K562 (cell line): ENCODE data around the gene FAM43B. TPM values are rescaled to one million over a fixed set of nuclear protein-coding genes. Genes with fewer than 3 reads are reported as not detected.

Source experiments
- ATAC-seq: fragments of 200-7000 bp; cut with Tn5 transposase; 3 replicates; pipeline ENCODE4 v1.9.1; 2020; ENCODE audit warnings: moderate library complexity
- BruUV-seq: library from RNA; stranded (reverse); fragments of 400-500 nt; replicated peaks from 2 replicates; lab custom pipeline; 2021; lab: Mats Ljungman, UMichigan
- CTCF ChIA-PET: fragments of 300-600 bp; formaldehyde crosslinking; extraction: SDS; loops from one replicate; lab custom pipeline; 2021; ENCODE audit warnings: low intra/inter-chr PET ratio; lab: Yijun Ruan, JAX
- POLR2A ChIA-PET: fragments of 300-600, 350-650 bp; sonication (Branson Sonifier 250); formaldehyde crosslinking; extraction: SDS; loops from one replicate; lab custom pipeline; 2021; ENCODE audit warnings: antibody characterized with exemption, inconsistent platforms; lab: Yijun Ruan, JAX
- DNase-seq, 4 experiments: peaks; one replicate each; pipeline versions ENCODE4 v3.0.0 to v3.0.0-alpha.2; 2011 to 2018; ENCODE audit warnings: low spot score in 3 of 4, mixed read lengths in 3 of 4; ENCODE audit errors: extremely low read depth in 1 of 4
- FAIRE-seq: peaks from 2 replicates; lab custom pipeline; 2011; peaks lifted over from hg19 to GRCh38; lab: Jason Lieb, UNC
- H2AFZ ChIP-seq: 2 replicates; pipeline ENCODE4 v1.6.0; 2011; ENCODE audit warnings: low read depth, low read length, control low read depth, inconsistent platforms
- H3K27ac ChIP-seq: fragments of 200-600 bp; 3 replicates; pipeline ENCODE4 v1.8.0; 2011; ENCODE audit warnings: low read depth, mild to moderate bottlenecking, control low read depth, inconsistent platforms, low read length, moderate library complexity, mixed read lengths; ENCODE audit errors: extremely low read depth
- H3K27me3 ChIP-seq, 2 experiments: fragments of 300-600 bp in 1 of 2; 2 replicates in 1 of 2; 3 replicates in 1 of 2; pipeline versions ENCODE4 v1.6.0 to v1.8.0; 2011; ENCODE audit warnings: inconsistent platforms in 2 of 2, low read length in 2 of 2, mild to moderate bottlenecking in 1 of 2, mixed read lengths in 1 of 2, moderate library complexity in 1 of 2; ENCODE audit not compliant: control insufficient read depth in 2 of 2, insufficient read depth in 2 of 2
- H3K36me3 ChIP-seq: fragments of 300-600 bp; 3 replicates; pipeline ENCODE4 v1.8.0; 2011; ENCODE audit warnings: mild to moderate bottlenecking, low read length, inconsistent platforms; ENCODE audit not compliant: control insufficient read depth, insufficient read depth
- H3K4me1 ChIP-seq, 2 experiments: fragments of 200-600 bp in 1 of 2; replicated peaks in 1 of 2; 2 replicates in 1 of 2; 3 replicates in 1 of 2; pipeline versions ENCODE4 v1.5.1 to v1.8.0; 2011; ENCODE audit warnings: inconsistent platforms in 2 of 2, low read length in 2 of 2, mild to moderate bottlenecking in 1 of 2, mixed read lengths in 1 of 2, moderate library complexity in 1 of 2; ENCODE audit not compliant: control insufficient read depth in 2 of 2, insufficient read depth in 2 of 2
- H3K4me2 ChIP-seq: 2 replicates; pipeline ENCODE4 v1.6.1; 2011; ENCODE audit warnings: low read length, control low read depth, inconsistent platforms, mixed read lengths; ENCODE audit not compliant: insufficient read depth
- H3K4me3 ChIP-seq: fragments of 200-600 bp; sonication (generic), shearing (Covaris generic); 2 replicates; pipeline ENCODE4 v1.5.1; 2016; ENCODE audit warnings: control low read depth, inconsistent platforms
- H3K79me2 ChIP-seq: fragments of 200-600 bp; 3 replicates; pipeline ENCODE4 v1.8.0; 2011; ENCODE audit warnings: low read length, inconsistent platforms; ENCODE audit not compliant: control insufficient read depth, insufficient read depth
- H3K9ac ChIP-seq, 2 experiments: 2 replicates each; pipeline versions ENCODE4 v1.6.0 to v1.6.1; 2011; ENCODE audit warnings: low read depth in 2 of 2, low read length in 2 of 2, control low read depth in 1 of 2, inconsistent platforms in 1 of 2, mild to moderate bottlenecking in 1 of 2, mixed read lengths in 1 of 2; ENCODE audit not compliant: insufficient read depth in 1 of 2
- H3K9me1 ChIP-seq: one replicate; pipeline ENCODE4 v1.6.0; 2011; ENCODE audit warnings: inconsistent platforms, mild to moderate bottlenecking, low read length, moderate library complexity; ENCODE audit not compliant: control insufficient read depth, insufficient read depth
- H3K9me3 ChIP-seq: replicated peaks from 2 replicates; pipeline ENCODE4 v1.5.1; 2011; ENCODE audit warnings: low read depth, low read length, inconsistent platforms; ENCODE audit not compliant: control insufficient read depth, insufficient read depth
- H4K20me1 ChIP-seq: replicated peaks from 2 replicates; pipeline ENCODE4 v1.6.1; 2011; ENCODE audit warnings: low read length, inconsistent platforms, mixed read lengths; ENCODE audit not compliant: control insufficient read depth, insufficient read depth
- CHD4 ChIP-seq: fragments of 200-600 bp; sonication (generic); IDR thresholded peaks from 3 replicates; pipeline ENCODE4 v1.6.1; 2012; ENCODE audit warnings: low read depth, mild to moderate bottlenecking, mixed read lengths, low read length, inconsistent platforms; ENCODE audit not compliant: insufficient read depth, insufficient replicate concordance, poor library complexity, severe bottlenecking
- HDAC1 ChIP-seq, 2 experiments: fragments of 450-650 bp; IDR thresholded peaks; 2 replicates each; pipeline ENCODE4 v1.6.1; 2016 to 2017; ENCODE audit warnings: inconsistent platforms in 1 of 2, mild to moderate bottlenecking in 1 of 2, moderate library complexity in 1 of 2
- HDGF ChIP-seq: fragments of 450-650 bp; IDR thresholded peaks from 2 replicates; pipeline ENCODE4 v1.6.1; 2016
- KAT8 ChIP-seq: fragments of 450-650 bp; IDR thresholded peaks from 2 replicates; pipeline ENCODE4 v1.6.1; 2016; ENCODE audit warnings: low read depth, mild to moderate bottlenecking
- L3MBTL2 ChIP-seq: fragments of 450-650 bp; IDR thresholded peaks from 2 replicates; pipeline ENCODE4 v1.6.1; 2016; ENCODE audit warnings: mild to moderate bottlenecking, moderate library complexity
- MTF1 ChIP-seq: fragments of 250-450 bp; sonication (Bioruptor Pico); IDR thresholded peaks from 2 replicates; pipeline ENCODE4 v1.9.0; 2021; ENCODE audit warnings: moderate library complexity, mild to moderate bottlenecking, inconsistent platforms, borderline replicate concordance
- NCOA6 ChIP-seq: fragments of 450-650 bp; IDR thresholded peaks from 2 replicates; pipeline ENCODE4 v1.6.1; 2017; ENCODE audit warnings: mild to moderate bottlenecking
- TFAM ChIP-seq: fragments of 250-450 bp; sonication (Bioruptor Pico); conservative IDR thresholded peaks from 2 replicates; pipeline ENCODE4 v1.5.0; 2021; ENCODE audit warnings: mild to moderate bottlenecking, moderate library complexity
- ZSCAN32 ChIP-seq: fragments of 450-650 bp; formaldehyde crosslinking; IDR thresholded peaks from 2 replicates; pipeline ENCODE4 v1.4.0; 2020; ENCODE audit warnings: mild to moderate bottlenecking, moderate library complexity
- WGBS: fragments of 100-300 bp; shearing (Covaris generic); methylation state at CpG from one replicate; pipeline ENCODE4 v1.1.6; 2016; ENCODE audit warnings: low coverage, mixed read lengths; ENCODE audit not compliant: insufficient coverage; ENCODE audit errors: missing lambda C conversion rate; 5-methylcytosine and 5-hydroxymethylcytosine counted together
- in situ Hi-C: fragments of 300-500 bp; cut with MboI; formaldehyde crosslinking; loops from 4 replicates; pipeline ENCODE4 v1.15.0; 2018; ENCODE audit warnings: inconsistent platforms, mixed read lengths
- intact Hi-C: fragments of 100-400 bp; cut with micrococcal nuclease; formaldehyde crosslinking; loops from 2 replicates; pipeline ENCODE4 v1.14.2; 2022
- polyA plus RNA-seq, 8 experiments: library from polyadenylated mRNA; depleted of rRNA in 4 of 8; stranded (reverse) in 5 of 8; unstranded in 3 of 8; fragments of >200 nt; fragmentation: Nextera tagmentation in 2 of 8; fragmentation: Illumina TruSeq in 1 of 8; extraction: Ambion mirVana in 2 of 8; extraction: Trizol in 1 of 8; gene quantifications; 2 replicates each; pipeline versions ENCODE4 v1.2.1 to v1.2.3, GENCODE V29; 2011 to 2014; ENCODE audit warnings: inconsistent platforms in 1 of 8, missing spikeins in 1 of 8
- total RNA-seq, 7 experiments: library from RNA; depleted of rRNA in 6 of 7; stranded (reverse); fragments of >200 nt in 6 of 7; fragmentation: Illumina TruSeq in 2 of 7; extraction: Trizol in 2 of 7; gene quantifications; 2 replicates each; pipeline versions ENCODE4 v1.2.1 to v1.2.3, GENCODE V29; 2011 to 2021; ENCODE audit warnings: low replicate concordance in 1 of 7
- TF ChIP-seq, protein P1 (sequence below): fragments of 450-650 bp; IDR thresholded peaks from 2 replicates; pipeline ENCODE4 v1.6.1; 2018; ENCODE audit not compliant: partially characterized antibody
- TF ChIP-seq, protein P2 (sequence below): fragments of 450-650 bp; IDR thresholded peaks from 2 replicates; pipeline ENCODE4 v1.6.1; 2016; ENCODE audit warnings: low read depth, mild to moderate bottlenecking, moderate library complexity
- TF ChIP-seq, protein P3 (sequence below), 2 experiments: fragments of 450-650 bp in 1 of 2; IDR thresholded peaks; 2 replicates each; pipeline ENCODE4 v1.6.1; 2011 to 2017; ENCODE audit warnings: low read depth in 2 of 2, antibody characterized with exemption in 1 of 2, borderline replicate concordance in 1 of 2, low read length in 1 of 2, mild to moderate bottlenecking in 1 of 2, mixed read lengths in 1 of 2; ENCODE audit not compliant: control insufficient read depth in 1 of 2
- TF ChIP-seq, protein P4 (sequence below), 2 experiments: fragments of 450-650 bp; conservative IDR thresholded peaks; 2 replicates each; pipeline ENCODE4 v1.6.1; 2017; ENCODE audit warnings: mild to moderate bottlenecking in 2 of 2, moderate library complexity in 2 of 2

FAM43B gene
- total and polyA plus RNA-seq, 9 of the 15 experiments (the other 6 are each of a cell fraction or from before 2014, with no cell fraction given): not detected

DNA sequence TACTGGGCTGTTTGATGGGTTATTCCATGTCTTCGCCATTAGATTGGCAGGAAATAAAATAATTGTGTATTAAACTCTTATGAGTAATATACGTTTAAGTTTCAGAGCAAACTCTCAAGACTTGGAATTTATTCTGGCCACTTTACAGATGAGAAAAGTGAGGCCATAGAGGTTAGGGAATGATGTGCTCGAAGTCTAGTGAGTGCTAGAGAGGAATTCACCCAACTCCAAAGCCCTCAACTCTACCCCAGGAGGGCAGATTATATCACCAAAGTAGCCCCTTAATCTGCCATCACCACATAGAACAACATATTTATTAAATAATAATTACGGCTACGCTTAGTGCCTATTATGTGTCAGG lies 44.0 kb upstream of the FAM43B start:
- no peak for ATAC-seq
- peak overlapping the region; percentile 76 to 95 for H3K9ac ChIP-seq
- H3K27ac ChIP-seq: peak overlapping the region; percentile 78; the same call in 1 of the 3 replicates
- H3K9me3 ChIP-seq: peaks cover 7% of the 10 kb centered on the region; the same call in 1 of the 2 replicates
- H4K20me1 ChIP-seq: no peaks in the 10 kb centered on the region; the same call in 1 of the 2 replicates
- peak overlapping the region; percentile 99 for H3K4me2 ChIP-seq
- intact Hi-C loops: no loop called here
- peaks cover 24% of the 10 kb centered on the region for H3K36me3 ChIP-seq
- WGBS: 76% methylated on average over 5 of the region's 5 CpGs
- no peaks in the 10 kb centered on the region for H3K9me1 ChIP-seq
- TSS peak; percentile 91 for BruUV-seq
- no peak for FAIRE-seq
- peak overlapping the region; percentile 86 for H3K4me3 ChIP-seq
- CTCF ChIA-PET: no interaction called here
- peaks cover 18 to 24% of the 10 kb centered on the region in 2 experiments; a peak in 4 of 5 replicates for H3K27me3 ChIP-seq
- H3K4me1 ChIP-seq: peaks cover 3 to 11% of the 10 kb centered on the region in 2 experiments; a peak in 3 of 5 replicates
- DNase-seq: no peak
- POLR2A ChIA-PET: interaction anchor here (0.6 to 1.5 kb wide), 2 partner anchors 15 to 364 kb away, joined by 3 read pairs; no protein-coding TSS in a partner anchor
- in situ Hi-C loops: no loop called here
- H3K79me2 ChIP-seq: peaks cover 39% of the 10 kb centered on the region
- peak overlapping the region; percentile 100 for H2AFZ ChIP-seq
- no peak for TF ChIP-seq ZSCAN32
- no peak for TF ChIP-seq MTF1
- no peak for TF ChIP-seq TFAM (CRISPR knock-in tag)
- TF ChIP-seq, protein P1, sequence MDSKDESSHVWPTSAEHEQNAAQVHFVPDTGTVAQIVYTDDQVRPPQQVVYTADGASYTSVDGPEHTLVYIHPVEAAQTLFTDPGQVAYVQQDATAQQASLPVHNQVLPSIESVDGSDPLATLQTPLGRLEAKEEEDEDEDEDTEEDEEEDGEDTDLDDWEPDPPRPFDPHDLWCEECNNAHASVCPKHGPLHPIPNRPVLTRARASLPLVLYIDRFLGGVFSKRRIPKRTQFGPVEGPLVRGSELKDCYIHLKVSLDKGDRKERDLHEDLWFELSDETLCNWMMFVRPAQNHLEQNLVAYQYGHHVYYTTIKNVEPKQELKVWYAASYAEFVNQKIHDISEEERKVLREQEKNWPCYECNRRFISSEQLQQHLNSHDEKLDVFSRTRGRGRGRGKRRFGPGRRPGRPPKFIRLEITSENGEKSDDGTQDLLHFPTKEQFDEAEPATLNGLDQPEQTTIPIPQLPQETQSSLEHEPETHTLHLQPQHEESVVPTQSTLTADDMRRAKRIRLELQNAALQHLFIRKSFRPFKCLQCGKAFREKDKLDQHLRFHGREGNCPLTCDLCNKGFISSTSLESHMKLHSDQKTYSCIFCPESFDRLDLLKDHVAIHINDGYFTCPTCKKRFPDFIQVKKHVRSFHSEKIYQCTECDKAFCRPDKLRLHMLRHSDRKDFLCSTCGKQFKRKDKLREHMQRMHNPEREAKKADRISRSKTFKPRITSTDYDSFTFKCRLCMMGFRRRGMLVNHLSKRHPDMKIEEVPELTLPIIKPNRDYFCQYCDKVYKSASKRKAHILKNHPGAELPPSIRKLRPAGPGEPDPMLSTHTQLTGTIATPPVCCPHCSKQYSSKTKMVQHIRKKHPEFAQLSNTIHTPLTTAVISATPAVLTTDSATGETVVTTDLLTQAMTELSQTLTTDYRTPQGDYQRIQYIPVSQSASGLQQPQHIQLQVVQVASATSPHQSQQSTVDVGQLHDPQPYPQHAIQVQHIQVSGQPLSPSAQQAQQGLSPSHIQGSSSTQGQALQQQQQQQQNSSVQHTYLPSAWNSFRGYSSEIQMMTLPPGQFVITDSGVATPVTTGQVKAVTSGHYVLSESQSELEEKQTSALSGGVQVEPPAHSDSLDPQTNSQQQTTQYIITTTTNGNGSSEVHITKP: no peak
- TF ChIP-seq NCOA6: no peak
- TF ChIP-seq, protein P2, sequence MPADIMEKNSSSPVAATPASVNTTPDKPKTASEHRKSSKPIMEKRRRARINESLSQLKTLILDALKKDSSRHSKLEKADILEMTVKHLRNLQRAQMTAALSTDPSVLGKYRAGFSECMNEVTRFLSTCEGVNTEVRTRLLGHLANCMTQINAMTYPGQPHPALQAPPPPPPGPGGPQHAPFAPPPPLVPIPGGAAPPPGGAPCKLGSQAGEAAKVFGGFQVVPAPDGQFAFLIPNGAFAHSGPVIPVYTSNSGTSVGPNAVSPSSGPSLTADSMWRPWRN: no peak
- TF ChIP-seq HDAC1 (IDR thresholded peaks at IDR 0.05): no peak
- TF ChIP-seq L3MBTL2: 0 out of 2 replicates have a peak, but pooled peaks have one; percentile 7
- no peak for TF ChIP-seq KAT8
- TF ChIP-seq, protein P3, sequence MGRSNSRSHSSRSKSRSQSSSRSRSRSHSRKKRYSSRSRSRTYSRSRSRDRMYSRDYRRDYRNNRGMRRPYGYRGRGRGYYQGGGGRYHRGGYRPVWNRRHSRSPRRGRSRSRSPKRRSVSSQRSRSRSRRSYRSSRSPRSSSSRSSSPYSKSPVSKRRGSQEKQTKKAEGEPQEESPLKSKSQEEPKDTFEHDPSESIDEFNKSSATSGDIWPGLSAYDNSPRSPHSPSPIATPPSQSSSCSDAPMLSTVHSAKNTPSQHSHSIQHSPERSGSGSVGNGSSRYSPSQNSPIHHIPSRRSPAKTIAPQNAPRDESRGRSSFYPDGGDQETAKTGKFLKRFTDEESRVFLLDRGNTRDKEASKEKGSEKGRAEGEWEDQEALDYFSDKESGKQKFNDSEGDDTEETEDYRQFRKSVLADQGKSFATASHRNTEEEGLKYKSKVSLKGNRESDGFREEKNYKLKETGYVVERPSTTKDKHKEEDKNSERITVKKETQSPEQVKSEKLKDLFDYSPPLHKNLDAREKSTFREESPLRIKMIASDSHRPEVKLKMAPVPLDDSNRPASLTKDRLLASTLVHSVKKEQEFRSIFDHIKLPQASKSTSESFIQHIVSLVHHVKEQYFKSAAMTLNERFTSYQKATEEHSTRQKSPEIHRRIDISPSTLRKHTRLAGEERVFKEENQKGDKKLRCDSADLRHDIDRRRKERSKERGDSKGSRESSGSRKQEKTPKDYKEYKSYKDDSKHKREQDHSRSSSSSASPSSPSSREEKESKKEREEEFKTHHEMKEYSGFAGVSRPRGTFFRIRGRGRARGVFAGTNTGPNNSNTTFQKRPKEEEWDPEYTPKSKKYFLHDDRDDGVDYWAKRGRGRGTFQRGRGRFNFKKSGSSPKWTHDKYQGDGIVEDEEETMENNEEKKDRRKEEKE (IDR thresholded peaks at IDR 0.05; ENCODE audit: borderline replicate concordance in 1 of 2, control insufficient read depth in 1 of 2, low read depth in 2 of 2, low read length in 1 of 2): no peak
- TF ChIP-seq CHD4: peak; percentile 73
- no peak for TF ChIP-seq HDGF
- TF ChIP-seq, protein P4, sequence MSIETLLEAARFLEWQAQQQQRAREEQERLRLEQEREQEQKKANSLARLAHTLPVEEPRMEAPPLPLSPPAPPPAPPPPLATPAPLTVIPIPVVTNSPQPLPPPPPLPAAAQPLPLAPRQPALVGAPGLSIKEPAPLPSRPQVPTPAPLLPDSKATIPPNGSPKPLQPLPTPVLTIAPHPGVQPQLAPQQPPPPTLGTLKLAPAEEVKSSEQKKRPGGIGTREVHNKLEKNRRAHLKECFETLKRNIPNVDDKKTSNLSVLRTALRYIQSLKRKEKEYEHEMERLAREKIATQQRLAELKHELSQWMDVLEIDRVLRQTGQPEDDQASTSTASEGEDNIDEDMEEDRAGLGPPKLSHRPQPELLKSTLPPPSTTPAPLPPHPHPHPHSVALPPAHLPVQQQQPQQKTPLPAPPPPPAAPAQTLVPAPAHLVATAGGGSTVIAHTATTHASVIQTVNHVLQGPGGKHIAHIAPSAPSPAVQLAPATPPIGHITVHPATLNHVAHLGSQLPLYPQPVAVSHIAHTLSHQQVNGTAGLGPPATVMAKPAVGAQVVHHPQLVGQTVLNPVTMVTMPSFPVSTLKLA (conservative IDR thresholded peaks at IDR 0.05): no peak
